ENCODE results near the gene SNIP1. TPM values are rescaled to one million over a fixed set of nuclear protein-coding genes. Genes with fewer than 3 reads are reported as not detected.

The SNIP1 gene
- polyA plus RNA-seq, 1 donor from 2014 or later: 9.5 TPM

DNA sequence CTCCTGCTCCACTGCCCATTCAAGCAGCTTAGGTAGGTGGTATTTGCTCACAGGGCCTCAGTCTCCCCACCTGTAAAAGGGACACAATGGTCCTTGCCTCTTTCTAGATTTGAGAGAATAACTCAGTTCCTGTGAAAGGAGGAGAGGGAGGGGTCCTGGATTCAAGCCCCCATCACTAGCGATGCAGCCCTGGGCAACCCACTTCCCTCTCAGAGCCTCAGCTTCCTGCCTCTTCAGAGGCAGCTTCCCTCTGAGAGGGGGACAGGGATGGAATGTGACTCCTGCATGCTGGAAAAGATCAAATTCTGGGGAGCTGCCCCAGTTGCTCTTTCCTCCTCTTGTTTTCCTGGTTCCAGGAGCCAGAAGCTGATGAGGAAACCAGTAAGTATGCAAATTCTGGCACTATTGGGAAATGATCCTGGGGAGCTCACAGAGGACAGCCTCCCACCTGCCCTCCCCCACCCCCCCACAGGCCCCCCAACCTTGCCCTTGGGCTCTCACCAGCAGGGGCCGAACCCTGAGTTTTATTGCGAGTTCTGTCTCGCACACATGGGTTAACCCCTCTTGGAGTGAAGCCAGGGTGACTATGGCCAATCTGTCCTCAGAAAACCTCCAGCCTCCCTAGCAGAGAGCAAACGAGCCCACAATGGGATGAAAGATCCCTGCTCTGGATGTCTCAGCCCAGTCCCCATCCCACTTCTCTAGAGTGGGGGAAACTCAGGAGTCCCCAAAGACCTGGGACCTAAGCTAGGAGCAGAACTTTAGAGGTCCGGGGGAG lies 68.0 kb downstream of the SNIP1 start:
- TF ChIP-seq MXI1 (conservative IDR thresholded peaks at IDR 0.05; ENCODE audit: poor library complexity, severe bottlenecking) (no peak), EZH2 (IDR thresholded peaks at IDR 0.05; ENCODE audit: borderline replicate concordance, insufficient read depth, low read length, poor library complexity, severe bottlenecking) (no peak)
- no peaks in the 10 kb centered on the region for H3K27me3 ChIP-seq (ENCODE audit: insufficient read depth, low read depth, low read length)
- H3K27ac ChIP-seq (ENCODE audit: low read length): no peak overlapping the region
- H4K20me1 ChIP-seq (ENCODE audit: insufficient read depth): no peaks in the 10 kb centered on the region
- H3F3A ChIP-seq (ENCODE audit: insufficient read depth, low read length, poor library complexity, severe bottlenecking): no peaks in the 10 kb centered on the region
- H3K36me3 ChIP-seq (ENCODE audit: insufficient read depth, low read length): peaks cover 5% of the 10 kb centered on the region
- no peak overlapping the region for H2AFZ ChIP-seq (ENCODE audit: low read depth, low read length)
- no peaks in the 10 kb centered on the region for H3K79me2 ChIP-seq (replicated peaks; ENCODE audit: insufficient read depth, low read length)
- H3K9me2 ChIP-seq (ENCODE audit: insufficient read depth, low read length): no peaks in the 10 kb centered on the region
- H3K9ac ChIP-seq (ENCODE audit: low read length): no peak overlapping the region
- no peaks in the 10 kb centered on the region for H3K9me3 ChIP-seq (ENCODE audit: low read length)
- no peak overlapping the region for H3K4me3 ChIP-seq (ENCODE audit: low read length)
- H3K4me2 ChIP-seq (ENCODE audit: low read length): no peak overlapping the region

Small RNA genes within 50 kb of the gene (small RNA-seq; reads per million reads assigned to genes)
- 0 to 0.08 (median 0) reads per million in 3 experiments for gene AL034379.1
- 6.0 to 9.6 (median 7.4) reads per million in 3 experiments for gene MIR5581

Other genes with a start within 250 kb of the SNIP1 start
- gene ZC3H12A, start 79.7 kb downstream of the SNIP1 start, polyA plus RNA-seq: 0.20 TPM in 1 of 2 replicates, not detected in the other
- 333 and 351 TPM in 2 replicates for gene MEAF6, start 39.5 kb downstream of the SNIP1 start, polyA plus RNA-seq
- 33.5 and 35.0 TPM in 2 replicates for gene DNALI1, start 2.6 kb upstream of the SNIP1 start, polyA plus RNA-seq
- gene GNL2, start 41.6 kb upstream of the SNIP1 start, polyA plus RNA-seq: 31.6 and 31.7 TPM in 2 replicates
- gene RSPO1, start 80.6 kb upstream of the SNIP1 start, polyA plus RNA-seq: 0.14 TPM in 1 of 2 replicates, not detected in the other
- 0.72 and 1.0 TPM in 2 replicates for gene CDCA8, start 138.2 kb upstream of the SNIP1 start, polyA plus RNA-seq
- gene EPHA10, start 210.8 kb upstream of the SNIP1 start, polyA plus RNA-seq: 34.7 and 39.4 TPM in 2 replicates
- gene MANEAL, start 239.6 kb upstream of the SNIP1 start, polyA plus RNA-seq: 37.0 and 46.7 TPM in 2 replicates

Measured in neural cell (in vitro differentiated cells).